Endometrial microvascular endothelial cells (primary cell): Measurements from ENCODE around the gene SPHK2. TPM values are rescaled to one million over a fixed set of nuclear protein-coding genes. Genes with fewer than 3 reads are reported as not detected.

Source experiments
- in situ Hi-C: cut with HindIII; loops from 2 replicates; pipeline ENCODE4 v1.10.0; 2017; ENCODE audit warnings: low sequenced_read_pairs, low pct_unique_long_range_greater_than_20kb; ENCODE audit errors: inconsistent ontology term
- total RNA-seq: library from RNA; depleted of rRNA; stranded (reverse); fragments of >200 nt; gene quantifications from one replicate; pipeline ENCODE4 v1.2.3, GENCODE V29; 2015; ENCODE audit errors: inconsistent ontology term

Gene SPHK2
- total RNA-seq, 1 donor from 2014 or later = 7.8 TPM

DNA sequence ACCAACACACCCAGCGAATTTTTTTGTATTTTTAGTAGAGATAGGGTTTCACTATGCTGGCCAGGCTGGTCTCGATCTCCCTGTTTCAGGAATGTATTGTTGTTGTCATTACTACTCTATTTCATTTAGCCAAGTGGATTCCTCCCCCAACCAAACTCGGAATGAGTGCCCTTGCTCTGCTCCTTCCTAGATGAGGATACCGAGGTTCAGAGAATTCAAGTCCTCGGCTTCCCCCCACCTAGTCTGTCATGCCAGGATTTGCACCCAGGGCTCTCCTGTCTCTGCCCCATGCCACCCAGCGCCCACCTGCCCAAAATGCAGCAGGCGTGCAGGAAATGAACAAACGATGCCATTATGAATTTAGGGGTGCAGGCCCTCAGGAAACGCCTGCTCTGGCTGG is 16.3 kb upstream of the SPHK2 start:
- in situ Hi-C loops = loop anchor here (25.0 kb wide), 1 partner anchor 141 kb away; the partner anchor contains the start of genes CYTH2 and KCNJ14

DNA sequence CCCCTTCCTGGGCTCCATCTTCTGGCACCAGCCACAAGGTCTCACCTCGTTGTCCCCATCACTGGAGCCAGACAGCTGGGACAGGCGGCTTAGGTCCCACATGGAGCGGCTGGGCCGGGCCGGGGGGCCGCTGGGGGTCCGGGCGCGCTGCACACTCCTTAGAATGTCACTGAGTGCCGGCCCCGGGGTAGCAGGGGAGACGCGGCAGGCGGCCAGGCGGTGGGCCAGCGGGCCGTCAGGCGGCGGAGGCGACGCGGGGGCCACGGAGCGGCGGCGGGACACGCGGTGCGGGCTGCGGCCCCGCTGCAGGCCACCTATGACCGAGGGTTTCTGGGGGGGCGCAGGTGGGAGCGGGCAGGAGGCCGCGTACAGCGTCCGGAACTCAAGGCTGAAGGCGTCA is 15.9 kb upstream of the SPHK2 start:
- in situ Hi-C loops = loop anchor here (25.0 kb wide), 1 partner anchor 141 kb away; the partner anchor contains the start of genes CYTH2 and KCNJ14

DNA sequence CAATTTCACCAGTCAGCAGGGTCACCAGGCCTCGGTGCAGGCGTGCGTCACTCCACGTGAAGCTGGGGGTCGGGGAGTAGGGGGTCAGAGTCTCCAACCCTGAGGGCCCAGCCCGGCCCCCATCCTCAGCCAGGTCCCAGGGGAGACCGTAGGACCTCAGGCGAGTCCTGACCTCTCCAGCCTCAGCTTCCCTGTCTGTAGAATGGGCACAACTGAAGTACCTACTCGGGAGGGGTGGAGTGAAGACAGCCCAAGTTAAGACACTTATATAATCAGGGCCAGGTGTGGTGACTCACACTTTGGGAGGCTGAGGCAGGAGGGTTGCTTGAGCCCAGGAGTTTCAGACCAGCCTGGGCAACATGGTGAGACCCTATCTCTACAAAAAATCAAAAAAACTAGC is 15.5 kb upstream of the SPHK2 start:
- in situ Hi-C loops = loop anchor here (25.0 kb wide), 1 partner anchor 142 kb away; the partner anchor contains the start of genes CYTH2 and KCNJ14

DNA sequence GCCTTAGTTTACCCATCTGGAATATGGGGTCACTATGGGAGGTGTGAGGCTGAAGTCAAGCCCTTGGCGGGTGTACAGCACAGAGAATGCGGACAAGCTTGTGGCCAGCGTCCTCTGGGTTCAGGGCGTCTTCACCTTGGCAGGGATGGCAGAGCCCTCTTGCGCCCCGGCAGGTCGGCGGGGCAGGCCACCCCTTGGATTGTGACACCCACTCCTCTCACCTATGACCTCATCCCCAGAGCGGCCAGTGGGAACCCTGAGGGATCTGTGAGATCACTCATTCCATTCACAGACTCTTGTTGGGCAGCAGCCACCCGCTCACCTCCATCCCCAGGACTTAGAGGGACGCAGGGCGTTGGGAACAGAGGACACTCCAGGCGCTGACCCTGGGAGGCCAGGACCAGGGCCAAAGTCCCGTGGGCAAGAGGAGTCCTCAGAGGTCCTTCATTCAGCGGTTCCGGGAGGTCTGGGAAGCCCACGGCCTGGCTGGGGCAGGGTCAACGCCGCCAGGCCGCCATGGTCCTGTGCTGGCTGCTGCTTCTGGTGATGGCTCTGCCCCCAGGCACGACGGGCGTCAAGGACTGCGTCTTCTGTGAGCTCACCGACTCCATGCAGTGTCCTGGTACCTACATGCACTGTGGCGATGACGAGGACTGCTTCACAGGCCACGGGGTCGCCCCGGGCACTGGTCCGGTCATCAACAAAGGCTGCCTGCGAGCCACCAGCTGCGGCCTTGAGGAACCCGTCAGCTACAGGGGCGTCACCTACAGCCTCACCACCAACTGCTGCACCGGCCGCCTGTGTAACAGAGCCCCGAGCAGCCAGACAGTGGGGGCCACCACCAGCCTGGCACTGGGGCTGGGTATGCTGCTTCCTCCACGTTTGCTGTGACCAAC is 12.6 kb upstream of the SPHK2 start, which contains the start of gene SPACA4:
TSS of gene SPACA4 (plus strand) at position 280 of the 896 bp plus-strand sequence. CDS start at position 517, 237 bp downstream.
- in situ Hi-C loops = loop anchor here (25.0 kb wide), 1 partner anchor 144 kb away; the partner anchor contains the start of genes CYTH2 and KCNJ14

DNA sequence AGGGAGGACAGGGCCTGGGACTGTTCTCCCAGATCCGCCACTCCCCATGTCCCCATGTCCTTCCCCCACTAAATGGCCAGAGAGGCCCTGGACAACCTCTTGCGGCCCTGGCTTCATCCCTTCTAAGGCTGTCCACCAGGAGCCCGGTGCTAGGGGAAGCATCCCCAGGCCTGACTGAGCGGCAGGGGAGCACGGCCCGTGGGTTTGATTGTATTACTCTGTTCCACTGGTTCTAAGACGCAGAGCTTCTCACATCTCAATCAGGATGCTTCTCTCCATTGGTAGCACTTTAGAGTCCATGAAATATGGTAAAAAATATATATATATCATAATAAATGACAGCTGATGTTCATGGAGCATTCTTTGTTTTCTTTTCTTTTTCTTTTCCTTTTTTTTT is 11.9 kb upstream of the SPHK2 start:
- in situ Hi-C loops = loop anchor here (25.0 kb wide), 1 partner anchor 145 kb away; the partner anchor contains the start of genes CYTH2 and KCNJ14

DNA sequence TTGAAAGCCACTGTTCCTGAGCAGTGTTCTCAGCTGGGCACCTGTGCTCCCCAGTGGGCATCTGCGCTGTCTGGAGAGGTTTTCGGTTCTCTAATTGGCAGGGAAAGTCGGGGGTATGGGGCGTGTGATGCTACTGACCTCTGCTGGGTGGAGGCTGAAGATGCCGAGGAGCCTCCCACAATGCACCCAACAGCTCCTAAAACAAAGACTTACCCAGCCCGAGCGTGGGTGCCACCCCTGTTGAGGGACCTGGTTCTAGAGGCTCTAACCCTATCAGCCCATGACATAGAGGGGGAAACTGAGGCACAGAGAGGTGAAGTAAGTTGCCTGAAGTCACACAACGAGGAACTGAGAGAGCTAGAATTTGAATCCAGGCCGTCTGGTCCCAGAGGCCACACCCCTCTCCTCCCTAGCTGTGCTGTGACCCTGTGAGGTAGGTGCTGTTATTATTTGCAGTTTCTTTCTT is 10.5 kb upstream of the SPHK2 start:
- in situ Hi-C loops = loop anchor here (25.0 kb wide), 1 partner anchor 147 kb away; the partner anchor contains the start of genes CYTH2 and KCNJ14

DNA sequence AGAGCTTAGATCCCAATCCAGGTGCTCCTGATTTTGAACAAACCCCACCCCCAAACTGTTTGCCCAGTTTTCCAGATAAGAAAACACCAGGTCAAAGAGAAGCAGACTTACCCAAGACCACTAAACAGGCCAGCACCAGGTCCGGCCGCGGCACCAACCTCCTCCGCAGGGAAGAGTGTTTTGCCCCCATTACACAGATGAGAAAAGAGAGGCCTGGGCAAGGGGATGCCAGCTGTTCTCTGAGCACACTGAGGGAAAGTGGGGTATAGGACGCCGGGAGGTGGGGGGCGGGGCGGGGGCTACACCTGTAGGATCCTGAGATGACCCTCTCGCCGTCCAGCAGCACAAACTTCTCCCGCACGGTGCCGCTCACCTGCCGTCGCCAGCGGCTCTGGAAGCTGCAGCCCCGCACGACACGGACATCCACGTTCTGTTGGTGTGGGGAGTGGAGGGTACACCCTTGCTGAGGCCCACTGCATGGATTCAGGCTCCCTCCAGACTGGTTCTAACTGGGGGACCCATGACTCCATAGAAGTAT is 9.7 kb upstream of the SPHK2 start:
- in situ Hi-C loops = loop anchor here (25.0 kb wide), 1 partner anchor 147 kb away; the partner anchor contains the start of genes CYTH2 and KCNJ14

DNA sequence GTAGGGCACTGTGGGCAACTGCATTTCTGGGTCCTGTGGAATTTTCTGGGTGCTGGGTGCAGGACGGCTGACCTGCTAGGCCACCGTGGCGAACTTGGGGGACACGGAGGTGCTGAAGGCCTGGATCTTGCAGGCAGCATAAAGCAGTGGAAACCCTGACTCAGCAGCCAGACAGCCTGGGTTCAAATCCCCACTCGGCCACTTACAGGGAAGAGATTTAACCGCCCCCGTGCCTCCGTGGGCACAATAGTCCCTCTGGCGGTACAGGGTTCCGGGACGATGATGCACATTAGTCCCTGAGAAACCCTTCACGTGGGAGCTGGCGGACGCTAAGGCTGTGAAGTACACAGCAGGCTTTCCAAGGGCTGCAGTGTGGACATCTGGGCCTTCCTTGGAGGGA is 7.4 kb upstream of the SPHK2 start:
- in situ Hi-C loops = loop anchor here (25.0 kb wide), 1 partner anchor 150 kb away; the partner anchor contains the start of genes CYTH2 and KCNJ14

DNA sequence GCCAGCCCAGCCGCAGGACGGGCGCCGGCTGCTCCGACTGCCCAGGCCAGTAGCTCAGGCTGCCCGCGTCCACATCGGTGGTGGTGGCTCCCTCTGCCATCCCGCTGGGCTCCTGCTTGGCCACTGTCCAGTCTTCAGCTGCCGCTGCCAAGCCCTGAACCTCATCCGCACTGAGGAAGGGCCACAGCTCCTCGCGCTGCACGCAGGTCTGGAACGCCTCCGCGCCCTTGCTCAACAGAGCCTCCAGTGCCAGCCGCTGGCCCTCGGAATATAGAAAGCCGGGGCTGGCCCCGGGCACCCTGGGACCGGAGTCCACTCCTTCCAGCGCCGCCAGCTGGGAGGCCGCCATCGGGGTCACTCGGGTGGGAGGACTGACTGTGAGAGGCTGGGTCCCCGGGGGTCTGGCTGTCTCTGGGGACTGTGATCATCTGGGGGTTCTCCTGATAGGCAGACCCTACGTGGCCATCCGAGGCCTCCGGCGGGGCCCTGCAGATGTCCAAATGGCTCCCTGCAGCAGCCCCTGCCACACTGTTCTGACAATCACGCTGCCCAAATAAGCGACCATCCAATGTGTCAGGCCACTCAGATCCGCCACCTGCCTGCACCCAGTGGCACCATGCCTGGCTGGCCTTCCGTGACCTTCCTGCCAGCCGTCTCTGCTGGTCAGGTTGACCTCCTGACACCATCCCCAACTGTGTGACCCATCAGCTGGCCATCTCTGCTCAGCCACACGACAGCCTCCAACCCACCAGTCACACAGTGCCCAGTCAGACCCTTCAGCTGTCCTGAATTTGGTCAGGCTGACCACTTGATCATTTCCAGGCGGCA is 6.1 kb upstream of the SPHK2 start:
- in situ Hi-C loops = loop anchor here (25.0 kb wide), 1 partner anchor 151 kb away; the partner anchor contains the start of genes CYTH2 and KCNJ14

DNA sequence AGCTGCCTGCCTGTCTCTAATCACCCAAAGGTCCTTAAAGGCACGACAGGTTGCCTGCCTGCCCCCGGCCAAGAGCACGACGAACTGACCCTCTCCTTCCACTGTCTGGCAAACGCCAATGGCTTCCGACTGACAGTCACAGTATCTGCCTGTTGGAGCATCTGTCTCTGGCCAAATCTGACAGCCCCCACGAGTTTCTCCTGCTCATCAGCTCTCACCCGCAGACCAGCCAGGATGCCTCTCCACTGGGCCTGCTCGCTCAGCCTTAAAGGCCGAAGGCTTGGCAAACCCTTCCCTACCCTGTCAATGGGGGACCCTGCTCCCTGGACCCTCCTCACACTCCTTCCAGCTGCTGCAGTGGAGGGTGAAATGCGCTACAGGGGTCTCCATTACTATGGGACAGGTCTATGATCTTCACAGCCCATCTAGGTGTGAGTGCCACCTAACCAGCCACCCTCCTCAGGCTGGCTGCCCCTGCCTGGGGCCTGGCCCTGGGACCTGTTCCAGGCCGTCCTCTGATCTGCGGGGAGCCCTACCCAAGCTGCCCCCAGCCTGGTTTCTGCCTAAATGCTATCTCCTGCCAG is 5.4 kb upstream of the SPHK2 start:
- in situ Hi-C loops = loop anchor here (25.0 kb wide), 1 partner anchor 152 kb away; the partner anchor contains the start of genes CYTH2 and KCNJ14

DNA sequence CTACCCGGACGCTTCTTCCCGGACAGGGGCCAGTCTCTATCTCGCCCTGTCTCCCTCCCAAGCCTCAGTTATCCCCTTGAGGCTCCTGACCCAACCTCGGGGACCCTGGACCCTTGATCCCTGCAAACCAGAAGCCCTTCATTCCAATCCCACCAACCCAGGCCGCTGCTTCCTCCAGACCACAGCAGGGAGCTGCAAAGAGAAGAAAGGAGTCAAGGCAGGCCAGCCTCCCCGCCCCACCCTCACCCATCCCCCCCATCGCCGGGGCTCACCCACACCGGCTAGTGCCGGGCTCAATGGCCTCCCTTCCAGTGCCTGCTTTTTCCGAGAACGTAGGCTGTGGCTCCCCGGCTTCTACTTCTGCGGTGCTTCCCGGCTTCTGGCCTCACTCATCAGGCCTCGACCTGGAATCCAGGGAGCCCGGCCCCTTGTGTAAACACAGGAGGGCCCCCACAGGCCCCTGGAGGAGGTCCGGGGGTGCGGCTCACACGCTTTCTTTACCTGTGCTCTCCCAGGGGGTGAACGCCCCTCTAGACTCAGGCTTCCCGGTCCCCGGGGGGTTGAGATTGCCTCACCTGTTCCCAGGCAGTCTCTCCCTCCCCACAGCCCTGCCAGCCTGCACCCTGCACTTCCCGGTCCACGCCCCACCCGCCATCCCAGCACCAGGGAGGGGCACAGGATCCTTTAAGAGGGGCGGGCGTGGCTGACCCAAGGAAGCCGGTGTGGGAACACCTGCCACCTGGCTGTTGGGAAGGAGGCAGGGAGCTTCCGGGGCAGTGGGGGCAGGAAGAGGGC is 4.7 kb upstream of the SPHK2 start, which contains the start of gene FAM83E:
TSS of gene FAM83E (minus strand) at position 641 of the 795 bp plus-strand sequence. CDS start 1,704 bp downstream, outside the sequence.
- in situ Hi-C loops = loop anchor here (25.0 kb wide), 1 partner anchor 152 kb away; the partner anchor contains the start of genes CYTH2 and KCNJ14

DNA sequence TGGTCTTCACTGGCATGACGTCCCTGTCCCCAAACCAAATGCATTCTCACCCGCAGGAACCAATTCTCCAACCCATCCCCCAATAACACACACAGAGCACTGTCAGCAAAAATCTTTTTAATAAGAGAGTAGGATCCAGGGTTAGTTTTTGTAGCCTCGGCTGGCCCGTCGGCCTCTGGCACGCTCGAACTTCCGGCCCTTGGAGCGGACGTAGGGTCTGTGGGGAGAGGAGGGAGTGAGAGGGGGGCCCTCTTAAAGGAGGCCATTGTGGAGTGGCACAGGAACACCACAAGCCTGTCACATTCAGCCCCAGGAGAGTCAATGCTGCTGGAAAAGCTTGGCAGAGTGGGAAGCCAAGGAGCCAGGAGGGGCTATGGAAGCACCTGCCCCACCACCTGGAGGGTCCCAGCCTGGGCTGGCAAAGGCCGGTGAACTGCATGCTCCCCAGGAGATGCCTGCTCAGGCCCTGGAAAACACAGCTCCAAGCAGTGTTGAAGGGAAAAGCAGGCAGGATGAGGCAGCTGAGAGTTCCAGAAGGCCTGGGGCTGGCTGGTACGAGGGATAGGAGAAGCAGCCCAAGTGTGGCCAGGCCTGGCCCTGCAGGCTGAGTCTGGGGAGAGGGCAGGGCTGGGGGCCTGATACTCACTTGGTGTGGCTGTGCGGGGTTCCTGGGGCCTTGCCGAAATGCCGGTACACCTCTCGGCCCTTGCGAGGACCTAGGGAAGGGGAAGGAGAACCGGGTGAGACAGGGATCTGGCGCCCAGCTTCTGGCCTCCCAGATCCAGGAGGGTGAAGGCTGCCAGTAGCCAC is 3.9 kb upstream of the SPHK2 start:
- in situ Hi-C loops = loop anchor here (25.0 kb wide), 1 partner anchor 153 kb away; the partner anchor contains the start of genes CYTH2 and KCNJ14

DNA sequence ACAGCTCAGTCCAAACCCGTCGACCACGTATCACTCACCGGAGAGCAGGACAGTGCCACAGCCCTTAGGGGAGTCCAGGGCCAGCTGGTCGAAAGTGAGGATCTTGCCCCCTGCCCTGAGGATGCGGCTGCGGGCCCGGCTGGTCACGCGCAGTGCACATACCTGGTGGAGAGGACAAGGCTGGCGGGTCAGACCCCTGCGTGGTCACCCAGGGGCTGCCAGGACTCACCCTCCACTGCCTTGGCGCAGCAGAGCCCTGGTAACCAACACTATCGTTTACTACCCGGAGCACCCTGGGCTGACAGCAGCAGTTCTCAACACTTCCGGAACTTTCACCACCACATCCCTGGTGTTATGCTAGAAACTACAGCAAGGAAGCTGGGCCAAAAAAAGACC is 3.3 kb upstream of the SPHK2 start:
- in situ Hi-C loops = loop anchor here (25.0 kb wide), 1 partner anchor 154 kb away; the partner anchor contains the start of genes CYTH2 and KCNJ14

DNA sequence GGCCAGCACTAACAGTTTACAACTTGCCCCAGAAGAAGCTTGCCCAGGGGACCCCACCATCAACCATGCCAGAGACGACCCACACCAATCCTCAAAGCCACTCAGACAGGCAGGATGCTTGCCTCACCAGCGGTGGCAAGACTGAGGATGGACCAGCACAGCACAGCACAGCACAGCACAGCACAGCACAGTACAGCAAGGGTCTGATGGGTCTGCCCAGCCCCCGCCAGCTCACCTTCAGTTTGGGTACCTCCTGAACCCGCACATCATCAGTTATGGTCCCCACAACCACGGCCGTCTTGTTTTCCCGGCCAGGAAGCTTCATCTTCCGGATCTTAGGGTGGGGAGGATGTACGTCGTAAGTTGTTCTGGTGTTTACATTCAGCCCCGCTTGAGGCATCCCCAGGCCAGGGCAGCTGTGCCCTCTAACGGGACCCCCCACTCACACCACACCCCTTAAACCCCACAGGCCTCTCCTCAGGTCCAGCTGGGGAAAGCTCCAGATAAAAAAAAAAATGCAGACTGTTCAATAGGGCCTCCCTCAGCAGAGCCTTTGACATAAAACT is 2.7 kb upstream of the SPHK2 start:
- in situ Hi-C loops = loop anchor here (25.0 kb wide), 1 partner anchor 154 kb away; the partner anchor contains the start of genes CYTH2 and KCNJ14

DNA sequence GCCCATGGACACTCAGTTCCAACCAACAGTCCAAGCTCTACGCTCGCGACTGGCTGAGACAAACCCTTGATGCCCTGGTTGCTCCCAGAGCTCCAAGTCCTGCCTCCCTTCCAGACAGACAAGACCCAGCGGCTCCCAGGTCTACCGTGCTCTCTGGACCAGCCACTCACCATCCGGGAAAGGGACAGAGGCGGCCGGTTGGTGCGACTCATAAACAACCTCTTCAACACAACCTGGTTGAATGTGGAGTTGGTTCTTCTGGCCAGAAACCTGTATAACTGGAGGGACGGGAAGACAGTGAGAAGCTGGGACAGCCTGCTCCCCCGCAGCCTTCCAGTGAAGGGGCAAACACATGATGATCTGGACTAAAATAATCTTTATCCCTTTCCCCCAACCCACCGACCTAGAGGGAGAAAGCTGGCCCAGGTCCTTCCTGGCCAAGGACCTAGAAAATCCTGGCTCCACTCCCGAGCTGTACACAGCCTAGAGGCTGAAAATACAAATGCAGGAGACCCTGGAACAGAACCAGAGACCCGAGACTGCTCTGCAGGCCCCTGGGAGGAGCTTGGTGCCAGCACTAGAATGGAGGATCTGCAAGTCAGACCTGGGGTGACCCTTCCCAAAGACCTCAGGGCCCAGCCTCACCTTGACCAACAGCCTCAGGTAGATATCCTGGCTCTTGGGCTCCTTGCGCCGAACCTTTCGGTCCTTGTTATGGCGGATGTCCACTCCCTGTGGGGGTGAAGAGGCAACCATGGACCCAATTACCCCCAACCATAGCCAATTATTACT is 2.0 kb upstream of the SPHK2 start:
- in situ Hi-C loops = loop anchor here (25.0 kb wide), 1 partner anchor 155 kb away; the partner anchor contains the start of genes CYTH2 and KCNJ14
